IPS-18c (cell line): ENCODE measurements around the gene PAK1.
A peak's percentile ranks its signal among the peaks of the same experiment; 100 is the strongest.

Experiments
- H3K4me3 ChIP-seq: 2 replicates; pipeline ENCODE4 v1.7.0; 2013; ENCODE audit warnings: low read depth, mild to moderate bottlenecking, low read length, moderate library complexity; ENCODE audit not compliant: insufficient read depth
- H3K9me3 ChIP-seq: one replicate; pipeline ENCODE4 v1.6.1; 2013; ENCODE audit warnings: mild to moderate bottlenecking, low read length, moderate library complexity; ENCODE audit not compliant: control insufficient read depth, insufficient read depth

PAK1 gene

GRCh38 chr11:77473801-77474683, at the start of gene PAK1:
Gene PAK1, minus strand, starts transcription at chr11:77474094. Its CDS starts 81,574 bp downstream, at chr11:77392520.
- Histone ChIP-seq H3K9me3 (no peaks in the 10 kb centered on the region), H3K4me3 (peak within 1 kb of the TSS; percentile 86)

GRCh38 chr11:77522215-77522614, 48.3 kb upstream of the PAK1 start:
- no peak overlapping the region for H3K4me3 ChIP-seq

GRCh38 chr11:77519847-77520246, 46.0 kb upstream of the PAK1 start:
- Histone ChIP-seq H3K4me3 (no peak overlapping the region), H3K9me3 (no peaks in the 10 kb centered on the region)

More at GRCh38 chr11:77522215-77522614, 48.3 kb upstream of the PAK1 start:
- H3K9me3 ChIP-seq, result no peaks in the 10 kb centered on the region

GRCh38 chr11:77518471-77518870, 44.6 kb upstream of the PAK1 start:
- Histone ChIP-seq H3K9me3 (no peaks in the 10 kb centered on the region), H3K4me3 (no peak overlapping the region)

GRCh38 chr11:77517753-77518152, 43.9 kb upstream of the PAK1 start:
- Histone ChIP-seq H3K4me3 (no peak overlapping the region), H3K9me3 (no peaks in the 10 kb centered on the region)

- Histone ChIP-seq H3K4me3 (no peak overlapping the region), H3K9me3 (no peaks in the 10 kb centered on the region)
These were observed 43.3 kb upstream of the PAK1 start for GRCh38 chr11:77517226-77517625.

- Histone ChIP-seq H3K9me3 (no peaks in the 10 kb centered on the region), H3K4me3 (no peak overlapping the region)
These were observed 41.6 kb upstream of the PAK1 start for GRCh38 chr11:77515483-77515882.

GRCh38 chr11:77515063-77515462, 41.2 kb upstream of the PAK1 start:
- no peaks in the 10 kb centered on the region for H3K9me3 ChIP-seq
- H3K4me3 ChIP-seq, result no peak overlapping the region

GRCh38 chr11:77512092-77512491, 38.2 kb upstream of the PAK1 start:
- no peaks in the 10 kb centered on the region for H3K9me3 ChIP-seq
- H3K4me3 ChIP-seq, result no peak overlapping the region

- Histone ChIP-seq H3K4me3 (no peak overlapping the region), H3K9me3 (no peaks in the 10 kb centered on the region)
These were observed 37.0 kb upstream of the PAK1 start for GRCh38 chr11:77510851-77511250.

- no peak overlapping the region for H3K4me3 ChIP-seq
- H3K9me3 ChIP-seq, result no peaks in the 10 kb centered on the region
These were observed 36.2 kb upstream of the PAK1 start for GRCh38 chr11:77510095-77510494.

GRCh38 chr11:77508019-77508418, 34.1 kb upstream of the PAK1 start:
- H3K9me3 ChIP-seq, result no peaks in the 10 kb centered on the region

GRCh38 chr11:77506857-77507256, 33.0 kb upstream of the PAK1 start:
- H3K4me3 ChIP-seq, result no peak overlapping the region
- H3K9me3 ChIP-seq, result no peaks in the 10 kb centered on the region

More at GRCh38 chr11:77508019-77508418, 34.1 kb upstream of the PAK1 start:
- H3K4me3 ChIP-seq, result no peak overlapping the region

- Histone ChIP-seq H3K4me3 (no peak overlapping the region), H3K9me3 (no peaks in the 10 kb centered on the region)
These were observed 32.1 kb upstream of the PAK1 start for GRCh38 chr11:77505956-77506355.

- no peak overlapping the region for H3K4me3 ChIP-seq
- no peaks in the 10 kb centered on the region for H3K9me3 ChIP-seq
These were observed 29.1 kb upstream of the PAK1 start for GRCh38 chr11:77503006-77503405.

- Histone ChIP-seq H3K4me3 (no peak overlapping the region), H3K9me3 (no peaks in the 10 kb centered on the region)
These were observed 28.5 kb upstream of the PAK1 start for GRCh38 chr11:77502346-77502905.

GRCh38 chr11:77501758-77502157, 27.9 kb upstream of the PAK1 start:
- no peak overlapping the region for H3K4me3 ChIP-seq
- no peaks in the 10 kb centered on the region for H3K9me3 ChIP-seq

- no peak overlapping the region for H3K4me3 ChIP-seq
- H3K9me3 ChIP-seq, result no peaks in the 10 kb centered on the region
These were observed 23.5 kb upstream of the PAK1 start for GRCh38 chr11:77497368-77497767.
